Peyer's patch (tissue), 4 donors: ENCODE data around the gene NCDN. TPM values are rescaled to one million over a fixed set of nuclear protein-coding genes. Genes with fewer than 3 reads are reported as not detected.

ENCODE experiments used
- DNase-seq, 3 donors: peaks; one replicate each; pipeline ENCODE4 v3.0.0-alpha.2; 2017 to 2019
- H3K27ac ChIP-seq, 4 donors: fragments of 200-600 bp; sonication (generic); one replicate each; pipeline ENCODE4 v1.5.1; 2016 to 2019
- H3K27me3 ChIP-seq, 2 donors: fragments of 200-600 bp; sonication (generic); one replicate each; pipeline ENCODE4 v1.5.1; 2019
- H3K36me3 ChIP-seq, 3 donors: fragments of 200-600 bp; sonication (generic); one replicate each; pipeline ENCODE4 v1.5.1; 2016 to 2019
- H3K4me1 ChIP-seq, 4 donors: fragments of 200-600 bp; sonication (generic); one replicate each; pipeline ENCODE4 v1.5.1; 2016 to 2019
- H3K4me3 ChIP-seq, 4 donors: fragments of 200-600 bp; sonication (generic); 1 replicate in 3 of 4; 2 replicates in 1 of 4; pipeline ENCODE4 v1.5.1; 2016 to 2019; ENCODE audit warnings: mild to moderate bottlenecking in 1 of 4
- H3K9me3 ChIP-seq, 4 donors: fragments of 200-600 bp; sonication (generic); one replicate each; pipeline ENCODE4 v1.5.1; 2016 to 2019; ENCODE audit warnings: mild to moderate bottlenecking in 1 of 4
- CTCF ChIP-seq, 6 experiments: fragments of 450-650 bp in 4 of 6; fragments of 200-600 bp in 2 of 6; sonication (generic) in 1 of 6; IDR thresholded peaks; one replicate each; pipeline ENCODE4 v1.5.1; 2017 to 2019; ENCODE audit warnings: antibody characterized with exemption in 6 of 6, mild to moderate bottlenecking in 3 of 6, moderate library complexity in 1 of 6
- POLR2A ChIP-seq, 2 donors: fragments of 450-650 bp; IDR thresholded peaks; one replicate each; pipeline ENCODE4 v1.5.1; 2017; ENCODE audit warnings: antibody characterized with exemption in 2 of 2, mild to moderate bottlenecking in 2 of 2, moderate library complexity in 2 of 2
- total RNA-seq, 4 donors: library from RNA; depleted of rRNA; stranded (reverse); fragments of >200 nt; gene quantifications; one replicate each; pipeline ENCODE4 v1.1.0, GENCODE V29; 2016

Gene NCDN
- total RNA-seq, 4 donors from 2014 or later = 6.3 to 15.3 (median 13.2) TPM

- DNase-seq = no peak
- Histone ChIP-seq H3K36me3 (peaks cover 0 to 36% (median 0%) of the 10 kb centered on the region in 3 donors), H3K4me3 (no peak overlapping the region), H3K4me1 (peaks cover 4 to 42% (median 6%) of the 10 kb centered on the region in 4 donors), H3K27ac (no peak overlapping the region), H3K27me3 (no peaks in the 10 kb centered on the region), H3K9me3 (no peaks in the 10 kb centered on the region)
- TF ChIP-seq CTCF (IDR thresholded peaks at IDR 0.05) = no peak
- no peak for TF ChIP-seq POLR2A (IDR thresholded peaks at IDR 0.05)
Measured at GRCh38 chr1:35554266-35555211, 3.1 kb upstream of the NCDN start.

DNA sequence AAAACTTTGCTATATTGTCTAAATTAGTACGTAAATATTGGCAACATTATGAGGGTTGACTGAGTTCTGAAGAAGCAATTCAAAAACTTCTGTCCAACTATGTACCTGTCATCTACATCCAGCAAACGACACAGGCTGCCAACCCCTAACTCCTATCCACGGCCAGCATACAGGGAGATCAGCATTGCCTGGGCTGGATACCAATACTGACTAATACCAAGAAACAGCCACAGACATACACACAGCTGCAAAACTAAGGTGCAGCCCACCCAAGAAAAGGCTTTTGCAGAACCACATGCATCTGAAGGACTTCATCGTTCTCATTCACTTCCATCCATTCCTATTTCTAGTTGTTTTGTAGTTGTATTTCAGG is 2.4 kb upstream of the NCDN start:
- Histone ChIP-seq H3K36me3 (peaks cover 0 to 36% (median 0%) of the 10 kb centered on the region in 3 donors), H3K4me1 (peaks cover 4 to 42% (median 6%) of the 10 kb centered on the region in 4 donors), H3K4me3 (peak overlapping the region in 1 of 4 donors; percentile 98), H3K9me3 (no peaks in the 10 kb centered on the region), H3K27me3 (no peaks in the 10 kb centered on the region), H3K27ac (no peak overlapping the region)
- DNase-seq = no peak
- TF ChIP-seq CTCF (IDR thresholded peaks at IDR 0.05) (no peak), POLR2A (IDR thresholded peaks at IDR 0.05) (no peak)

GRCh38 chr1:35555601-35556477 is 1.8 kb upstream of the NCDN start:
- H3K4me1 ChIP-seq = peaks cover 4 to 48% (median 6%) of the 10 kb centered on the region in 4 donors
- no peak for TF ChIP-seq CTCF (IDR thresholded peaks at IDR 0.05)
- TF ChIP-seq POLR2A (IDR thresholded peaks at IDR 0.05) = no peak
- no peak for DNase-seq
- H3K9me3 ChIP-seq = no peaks in the 10 kb centered on the region
- H3K36me3 ChIP-seq = peaks cover 0 to 32% (median 0%) of the 10 kb centered on the region in 3 donors
- H3K27ac ChIP-seq = peak overlapping the region; percentile 92 to 98 (median 95)
- H3K27me3 ChIP-seq = no peaks in the 10 kb centered on the region
- peak overlapping the region in 3 of 4 donors; percentile 85 to 98 (median 85) for H3K4me3 ChIP-seq

GRCh38 chr1:35556484-35557117 is 998 bp upstream of the NCDN start:
- TF ChIP-seq CTCF (IDR thresholded peaks at IDR 0.05) = no peak
- no peak for TF ChIP-seq POLR2A (IDR thresholded peaks at IDR 0.05)
- Histone ChIP-seq H3K4me1 (peaks cover 4 to 48% (median 6%) of the 10 kb centered on the region in 4 donors), H3K9me3 (no peaks in the 10 kb centered on the region), H3K27ac (peak overlapping the region; percentile 92 to 98 (median 95)), H3K4me3 (peak overlapping the region; percentile 85 to 98 (median 90)), H3K27me3 (no peaks in the 10 kb centered on the region), H3K36me3 (peaks cover 0 to 24% (median 0%) of the 10 kb centered on the region in 3 donors)
- DNase-seq = no peak

DNA sequence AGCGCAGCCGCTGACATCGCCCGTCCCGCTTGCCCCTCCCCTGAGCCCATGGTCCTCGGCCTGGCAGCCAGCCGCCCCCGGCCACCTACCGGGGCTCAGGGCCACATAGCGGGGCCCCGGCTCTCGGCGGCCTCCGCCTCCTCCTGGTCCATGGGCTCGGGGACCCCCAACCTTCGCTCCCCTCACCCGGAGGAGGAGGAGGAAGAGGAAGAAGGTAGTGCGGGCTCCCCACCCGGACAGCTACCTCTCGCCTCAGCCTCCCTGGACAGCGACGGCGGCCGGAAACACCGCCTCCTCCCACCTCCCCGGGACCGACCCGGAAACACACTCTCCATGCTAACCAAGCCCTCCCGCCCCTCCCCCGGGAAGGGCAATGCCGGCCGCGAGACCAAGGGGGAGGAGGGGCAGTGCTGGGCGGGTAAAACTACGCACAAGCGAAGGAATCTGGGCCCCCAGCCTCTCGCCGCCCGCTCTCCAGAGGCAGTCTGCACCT is 435 bp upstream of the NCDN start, which contains the start of gene KIAA0319L:
Gene KIAA0319L (minus strand): TSS at position 286 of the 493 bp plus-strand sequence. CDS start 2,912 bp downstream, outside the sequence.
- Histone ChIP-seq H3K4me1 (peaks cover 4 to 48% (median 6%) of the 10 kb centered on the region in 4 donors), H3K9me3 (no peaks in the 10 kb centered on the region), H3K36me3 (peaks cover 0 to 19% (median 0%) of the 10 kb centered on the region in 3 donors), H3K4me3 (peak within 1 kb of the TSS; percentile 85 to 98 (median 90)), H3K27me3 (no peaks in the 10 kb centered on the region), H3K27ac (peak within 1 kb of the TSS; percentile 92 to 98 (median 95))
- TF ChIP-seq CTCF (IDR thresholded peaks at IDR 0.05) (no peak), POLR2A (IDR thresholded peaks at IDR 0.05) (peak in 1 of 2 donors; percentile 54)
- peak; percentile 89 to 94 (median 94) for DNase-seq
